ENCODE measurements around the gene MYO1E.

The MYO1E gene

DNA sequence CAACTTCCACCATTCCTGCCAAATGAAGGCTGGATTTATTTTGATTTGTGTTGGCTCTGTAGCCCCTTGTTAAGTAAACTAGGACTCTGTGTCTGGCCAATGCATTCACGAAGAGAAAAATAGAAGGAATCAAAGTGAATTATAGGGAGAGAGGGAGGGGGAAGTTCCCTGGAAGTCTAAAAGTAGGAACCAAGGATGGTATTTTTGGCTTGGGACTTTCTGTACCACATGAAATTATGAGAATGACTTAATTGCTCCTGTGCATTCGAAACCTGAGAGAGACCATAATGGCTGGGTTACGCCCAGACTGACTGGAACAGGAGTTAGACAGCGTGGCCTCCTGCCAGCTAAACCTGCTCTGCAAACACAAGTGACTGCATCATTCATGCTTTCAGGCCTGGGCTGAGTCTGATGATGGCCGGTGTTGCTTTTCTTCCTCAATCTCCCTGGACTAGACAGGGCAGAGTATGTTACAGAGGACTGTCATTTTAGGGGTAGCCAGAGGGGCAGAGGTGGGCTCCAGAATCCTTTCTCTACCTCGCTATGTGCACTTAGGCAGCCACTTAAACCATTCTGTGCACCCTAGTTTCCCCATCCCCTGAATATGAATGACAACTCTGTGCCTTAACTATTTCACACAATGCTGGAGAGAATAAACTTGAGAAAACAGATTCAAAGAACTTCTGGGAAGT lies 58.9 kb downstream of the MYO1E start:
- Histone ChIP-seq H3K36me3 (ENCODE audit: control insufficient read depth in 4 of 4, insufficient read depth in 4 of 4, low read length in 3 of 4) (no peaks in the 10 kb centered on the region), H3K4me1 (ENCODE audit: control extremely low read depth in 1 of 4, control insufficient read depth in 4 of 4, insufficient read depth in 4 of 4, low read length in 3 of 4) (peaks cover 0 to 13% (median 1%) of the 10 kb centered on the region in 4 experiments), H3K9me3 (ENCODE audit: control extremely low read depth in 1 of 5, control insufficient read depth in 4 of 5, insufficient read depth in 2 of 5, low read depth in 1 of 5, low read length in 4 of 5) (no peaks in the 10 kb centered on the region), H3K27ac (ENCODE audit: insufficient read depth in 1 of 2, low read depth in 1 of 2, low read length in 2 of 2, poor library complexity in 1 of 2, severe bottlenecking in 2 of 2) (no peak overlapping the region), H3K27me3 (replicated peaks in 2 of 5; ENCODE audit: control insufficient read depth in 4 of 5, insufficient read depth in 5 of 5, low read length in 4 of 5) (no peaks in the 10 kb centered on the region), H3K4me3 (ENCODE audit: control insufficient read depth in 1 of 7, extremely low read depth in 1 of 7, insufficient read depth in 4 of 7, low read depth in 2 of 7, low read length in 6 of 7) (no peak overlapping the region)
- ChIA-PET POLR2A (no interaction called here), CTCF (no interaction called here)
- WGBS (ENCODE audit: insufficient coverage), result 92% methylated on average over 5 of the region's 6 CpGs
- DNase-seq, result no peak

DNA sequence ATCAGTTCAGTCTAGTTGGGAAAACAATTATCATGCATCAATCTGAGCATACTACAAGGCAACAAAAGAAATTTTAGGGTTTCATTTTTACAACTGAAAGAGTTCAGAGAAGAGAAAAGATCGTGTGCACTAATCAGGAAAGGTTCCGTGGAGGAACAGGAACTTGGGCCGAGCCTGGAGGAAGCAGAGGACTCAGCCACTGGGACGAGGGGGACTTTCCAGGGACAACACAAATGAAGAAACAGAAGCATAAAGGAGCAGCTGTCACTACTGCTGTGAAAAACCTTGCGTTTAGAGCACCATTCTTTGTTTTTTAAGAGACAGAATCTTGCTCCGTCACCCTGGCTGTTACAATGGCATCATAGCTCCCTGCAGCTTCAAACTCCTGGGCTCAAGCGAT lies 60.5 kb downstream of the MYO1E start:
- no peak for DNase-seq
- Histone ChIP-seq H3K36me3 (ENCODE audit: control insufficient read depth in 4 of 4, insufficient read depth in 4 of 4, low read length in 3 of 4) (no peaks in the 10 kb centered on the region), H3K4me1 (ENCODE audit: control extremely low read depth in 1 of 4, control insufficient read depth in 4 of 4, insufficient read depth in 4 of 4, low read length in 3 of 4) (peaks cover 0 to 13% (median 1%) of the 10 kb centered on the region in 4 experiments), H3K4me3 (ENCODE audit: control insufficient read depth in 1 of 7, extremely low read depth in 1 of 7, insufficient read depth in 4 of 7, low read depth in 2 of 7, low read length in 6 of 7) (no peak overlapping the region), H3K27ac (ENCODE audit: insufficient read depth in 1 of 2, low read depth in 1 of 2, low read length in 2 of 2, poor library complexity in 1 of 2, severe bottlenecking in 2 of 2) (no peak overlapping the region), H3K9me3 (ENCODE audit: control extremely low read depth in 1 of 5, control insufficient read depth in 4 of 5, insufficient read depth in 2 of 5, low read depth in 1 of 5, low read length in 4 of 5) (no peaks in the 10 kb centered on the region), H3K27me3 (replicated peaks in 2 of 5; ENCODE audit: control insufficient read depth in 4 of 5, insufficient read depth in 5 of 5, low read length in 4 of 5) (no peaks in the 10 kb centered on the region)
- 45% methylated on average over 7 of the region's 7 CpGs for WGBS (ENCODE audit: insufficient coverage)
- ChIA-PET CTCF (interaction anchor here (1.2 kb wide), 1 partner anchor 64 kb away, joined by 3 read pairs; no protein-coding TSS in a partner anchor), POLR2A (no interaction called here)

GRCh38 chr15:59311195-59311594 lies 61.5 kb downstream of the MYO1E start:
- Histone ChIP-seq H3K36me3 (ENCODE audit: control insufficient read depth in 4 of 4, insufficient read depth in 4 of 4, low read length in 3 of 4) (no peaks in the 10 kb centered on the region), H3K4me1 (ENCODE audit: control extremely low read depth in 1 of 4, control insufficient read depth in 4 of 4, insufficient read depth in 4 of 4, low read length in 3 of 4) (peaks cover 0 to 12% (median 1%) of the 10 kb centered on the region in 4 experiments), H3K4me3 (ENCODE audit: control insufficient read depth in 1 of 7, extremely low read depth in 1 of 7, insufficient read depth in 4 of 7, low read depth in 2 of 7, low read length in 6 of 7) (no peak overlapping the region), H3K9me3 (ENCODE audit: control extremely low read depth in 1 of 5, control insufficient read depth in 4 of 5, insufficient read depth in 2 of 5, low read depth in 1 of 5, low read length in 4 of 5) (no peaks in the 10 kb centered on the region), H3K27me3 (replicated peaks in 2 of 5; ENCODE audit: control insufficient read depth in 4 of 5, insufficient read depth in 5 of 5, low read length in 4 of 5) (no peaks in the 10 kb centered on the region), H3K27ac (ENCODE audit: insufficient read depth in 1 of 2, low read depth in 1 of 2, low read length in 2 of 2, poor library complexity in 1 of 2, severe bottlenecking in 2 of 2) (no peak overlapping the region)
- no peak for DNase-seq
- ChIA-PET POLR2A (no interaction called here), CTCF (no interaction called here)
- WGBS (ENCODE audit: insufficient coverage), result 97% methylated on average over 6 of the region's 8 CpGs

DNA sequence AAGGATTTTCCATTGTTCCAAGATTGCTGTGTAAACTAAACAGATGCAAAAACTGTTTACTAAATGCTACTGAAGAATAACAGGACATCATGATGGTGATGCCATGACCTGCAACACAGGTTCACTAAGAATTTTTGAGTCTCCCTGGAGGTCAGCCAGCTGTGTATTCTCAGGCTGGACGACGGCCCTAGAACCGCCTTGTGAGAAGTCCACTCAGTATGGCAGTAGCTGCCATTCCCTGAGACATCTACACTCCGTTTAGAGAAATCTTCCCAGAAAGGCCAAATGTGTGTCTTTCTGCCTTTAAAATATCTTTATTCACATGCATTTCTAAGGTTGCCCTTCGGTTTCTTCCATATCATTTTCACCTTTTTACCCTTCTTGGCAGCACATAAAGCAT lies 63.3 kb downstream of the MYO1E start:
- H3K4me1 ChIP-seq (ENCODE audit: control extremely low read depth in 1 of 4, control insufficient read depth in 4 of 4, insufficient read depth in 4 of 4, low read length in 3 of 4), result peaks cover 0 to 9% (median 2%) of the 10 kb centered on the region in 4 experiments
- no peaks in the 10 kb centered on the region for H3K27me3 ChIP-seq (replicated peaks in 2 of 5; ENCODE audit: control insufficient read depth in 4 of 5, insufficient read depth in 5 of 5, low read length in 4 of 5)
- H3K9me3 ChIP-seq (ENCODE audit: control extremely low read depth in 1 of 5, control insufficient read depth in 4 of 5, insufficient read depth in 2 of 5, low read depth in 1 of 5, low read length in 4 of 5), result no peaks in the 10 kb centered on the region
- no peak overlapping the region for H3K4me3 ChIP-seq (ENCODE audit: control insufficient read depth in 1 of 7, extremely low read depth in 1 of 7, insufficient read depth in 4 of 7, low read depth in 2 of 7, low read length in 6 of 7)
- no peaks in the 10 kb centered on the region for H3K36me3 ChIP-seq (ENCODE audit: control insufficient read depth in 4 of 4, insufficient read depth in 4 of 4, low read length in 3 of 4)
- DNase-seq, result no peak
- ChIA-PET POLR2A (no interaction called here), CTCF (interaction anchor here (0.9 to 1.4 kb wide), 2 partner anchors 19 to 98 kb away, joined by 3 to 4 read pairs; no protein-coding TSS in a partner anchor)
- 97% methylated on average over 4 of the region's 5 CpGs for WGBS (ENCODE audit: insufficient coverage)
- H3K27ac ChIP-seq (ENCODE audit: insufficient read depth in 1 of 2, low read depth in 1 of 2, low read length in 2 of 2, poor library complexity in 1 of 2, severe bottlenecking in 2 of 2), result no peak overlapping the region

- Histone ChIP-seq H3K9me3 (ENCODE audit: control extremely low read depth in 1 of 5, control insufficient read depth in 4 of 5, insufficient read depth in 2 of 5, low read depth in 1 of 5, low read length in 4 of 5) (no peaks in the 10 kb centered on the region), H3K27me3 (replicated peaks in 2 of 5; ENCODE audit: control insufficient read depth in 4 of 5, insufficient read depth in 5 of 5, low read length in 4 of 5) (no peaks in the 10 kb centered on the region), H3K4me1 (ENCODE audit: control extremely low read depth in 1 of 4, control insufficient read depth in 4 of 4, insufficient read depth in 4 of 4, low read length in 3 of 4) (peaks cover 0 to 6% (median under 1%) of the 10 kb centered on the region in 4 experiments), H3K27ac (ENCODE audit: insufficient read depth in 1 of 2, low read depth in 1 of 2, low read length in 2 of 2, poor library complexity in 1 of 2, severe bottlenecking in 2 of 2) (no peak overlapping the region), H3K36me3 (ENCODE audit: control insufficient read depth in 4 of 4, insufficient read depth in 4 of 4, low read length in 3 of 4) (no peaks in the 10 kb centered on the region), H3K4me3 (ENCODE audit: control insufficient read depth in 1 of 7, extremely low read depth in 1 of 7, insufficient read depth in 4 of 7, low read depth in 2 of 7, low read length in 6 of 7) (no peak overlapping the region)
- ChIA-PET POLR2A (interaction anchor here (0.6 to 1.2 kb wide), 2 partner anchors 9 to 61 kb away, joined by 3 to 8 read pairs; no protein-coding TSS in a partner anchor), CTCF (no interaction called here)
- WGBS (ENCODE audit: insufficient coverage), result 98% methylated on average over 5 of the region's 6 CpGs
- no peak for DNase-seq
Measured at GRCh38 chr15:59307165-59307537, 65.5 kb downstream of the MYO1E start.

DNA sequence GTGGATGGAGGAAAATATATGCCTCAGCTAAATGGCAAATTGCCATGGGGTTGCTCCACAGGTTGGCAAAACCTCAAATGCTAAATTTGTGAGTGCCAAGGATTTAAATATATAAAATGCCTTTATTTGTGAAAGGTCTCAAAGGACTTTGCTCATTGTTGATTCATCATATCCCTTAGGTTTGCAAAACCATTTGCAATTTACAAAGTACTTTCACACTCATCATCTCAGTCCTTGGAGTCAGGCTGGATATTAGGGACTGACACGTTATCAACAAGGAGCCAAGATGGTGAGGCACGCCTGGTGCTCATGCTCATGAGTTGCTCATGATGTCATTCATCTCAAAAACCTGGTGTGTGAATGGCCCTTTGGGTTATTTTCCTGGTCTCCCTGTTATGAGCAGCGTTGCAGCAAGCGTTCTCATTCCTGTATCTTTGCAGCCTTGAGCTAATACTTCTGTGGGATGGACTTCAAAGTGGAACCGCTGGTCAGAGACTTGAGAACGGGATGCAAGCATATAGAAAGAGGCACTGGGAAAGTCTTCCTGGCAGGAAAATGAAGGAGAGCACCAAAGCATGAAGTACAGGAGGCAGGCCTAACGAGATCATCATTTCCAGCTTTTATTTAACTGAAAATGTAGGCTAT lies 66.0 kb downstream of the MYO1E start:
- no peak overlapping the region for H3K27ac ChIP-seq (ENCODE audit: insufficient read depth in 1 of 2, low read depth in 1 of 2, low read length in 2 of 2, poor library complexity in 1 of 2, severe bottlenecking in 2 of 2)
- H3K9me3 ChIP-seq (ENCODE audit: control extremely low read depth in 1 of 5, control insufficient read depth in 4 of 5, insufficient read depth in 2 of 5, low read depth in 1 of 5, low read length in 4 of 5), result no peaks in the 10 kb centered on the region
- DNase-seq, result no peak
- H3K27me3 ChIP-seq (replicated peaks in 2 of 5; ENCODE audit: control insufficient read depth in 4 of 5, insufficient read depth in 5 of 5, low read length in 4 of 5), result no peaks in the 10 kb centered on the region
- POLR2A ChIA-PET, result interaction anchor here (0.6 to 1.2 kb wide), 2 partner anchors 10 to 62 kb away, joined by 3 to 8 read pairs; no protein-coding TSS in a partner anchor
- peaks cover 0 to 6% (median 0%) of the 10 kb centered on the region in 4 experiments for H3K4me1 ChIP-seq (ENCODE audit: control extremely low read depth in 1 of 4, control insufficient read depth in 4 of 4, insufficient read depth in 4 of 4, low read length in 3 of 4)
- WGBS (ENCODE audit: insufficient coverage), result 89% methylated on average over 7 of the region's 7 CpGs
- CTCF ChIA-PET, result no interaction called here
- H3K4me3 ChIP-seq (ENCODE audit: control insufficient read depth in 1 of 7, extremely low read depth in 1 of 7, insufficient read depth in 4 of 7, low read depth in 2 of 7, low read length in 6 of 7), result no peak overlapping the region
- no peaks in the 10 kb centered on the region for H3K36me3 ChIP-seq (ENCODE audit: control insufficient read depth in 4 of 4, insufficient read depth in 4 of 4, low read length in 3 of 4)

DNA sequence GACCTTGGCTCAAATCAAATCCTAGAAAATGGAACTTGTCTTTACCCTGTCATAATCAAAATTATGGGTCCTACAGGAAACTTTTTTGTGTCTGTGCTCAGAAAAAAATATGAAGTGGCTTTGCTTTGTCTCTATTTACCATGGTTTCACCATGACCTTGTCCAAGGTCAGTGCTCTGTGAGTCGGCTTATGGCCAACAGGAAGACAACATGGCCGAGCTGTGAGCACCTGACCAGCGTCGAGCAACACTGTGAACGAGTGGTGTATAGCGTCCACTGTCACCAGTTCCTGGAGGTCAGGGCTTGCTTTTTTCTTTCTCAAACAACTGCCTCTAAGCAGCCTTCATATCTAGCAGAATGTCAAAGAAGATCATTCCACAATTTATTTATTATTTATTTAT lies 67.9 kb downstream of the MYO1E start:
- 94% methylated on average over 6 of the region's 6 CpGs for WGBS (ENCODE audit: insufficient coverage)
- H3K4me1 ChIP-seq (ENCODE audit: control extremely low read depth in 1 of 4, control insufficient read depth in 4 of 4, insufficient read depth in 4 of 4, low read length in 3 of 4), result peaks cover 2 to 25% (median 14%) of the 10 kb centered on the region in 4 experiments
- no peak overlapping the region for H3K27ac ChIP-seq (ENCODE audit: insufficient read depth in 1 of 2, low read depth in 1 of 2, low read length in 2 of 2, poor library complexity in 1 of 2, severe bottlenecking in 2 of 2)
- CTCF ChIA-PET, result interaction anchor here (1.1 kb wide), 1 partner anchor 58 kb away, joined by 5 read pairs; no protein-coding TSS in a partner anchor
- POLR2A ChIA-PET, result no interaction called here
- H3K27me3 ChIP-seq (replicated peaks in 2 of 5; ENCODE audit: control insufficient read depth in 4 of 5, insufficient read depth in 5 of 5, low read length in 4 of 5), result no peaks in the 10 kb centered on the region
- DNase-seq, result no peak
- H3K36me3 ChIP-seq (ENCODE audit: control insufficient read depth in 4 of 4, insufficient read depth in 4 of 4, low read length in 3 of 4), result no peaks in the 10 kb centered on the region
- no peaks in the 10 kb centered on the region for H3K9me3 ChIP-seq (ENCODE audit: control extremely low read depth in 1 of 5, control insufficient read depth in 4 of 5, insufficient read depth in 2 of 5, low read depth in 1 of 5, low read length in 4 of 5)
- H3K4me3 ChIP-seq (ENCODE audit: control insufficient read depth in 1 of 7, extremely low read depth in 1 of 7, insufficient read depth in 4 of 7, low read depth in 2 of 7, low read length in 6 of 7), result no peak overlapping the region
